HG03460 (cell line): Measurements from ENCODE around the gene OSM.
"Not testable (repeated sequence)": the region's sequence is repeated elsewhere in the genome, so short reads cannot be mapped to it uniquely, and the experiment has no call there.

Source experiments
- ATAC-seq: cut with Tn5 transposase; IDR thresholded peaks from one replicate; pipeline ENCODE4 v1.9.1; 2021; ENCODE audit not compliant: unreplicated experiment

OSM gene

DNA sequence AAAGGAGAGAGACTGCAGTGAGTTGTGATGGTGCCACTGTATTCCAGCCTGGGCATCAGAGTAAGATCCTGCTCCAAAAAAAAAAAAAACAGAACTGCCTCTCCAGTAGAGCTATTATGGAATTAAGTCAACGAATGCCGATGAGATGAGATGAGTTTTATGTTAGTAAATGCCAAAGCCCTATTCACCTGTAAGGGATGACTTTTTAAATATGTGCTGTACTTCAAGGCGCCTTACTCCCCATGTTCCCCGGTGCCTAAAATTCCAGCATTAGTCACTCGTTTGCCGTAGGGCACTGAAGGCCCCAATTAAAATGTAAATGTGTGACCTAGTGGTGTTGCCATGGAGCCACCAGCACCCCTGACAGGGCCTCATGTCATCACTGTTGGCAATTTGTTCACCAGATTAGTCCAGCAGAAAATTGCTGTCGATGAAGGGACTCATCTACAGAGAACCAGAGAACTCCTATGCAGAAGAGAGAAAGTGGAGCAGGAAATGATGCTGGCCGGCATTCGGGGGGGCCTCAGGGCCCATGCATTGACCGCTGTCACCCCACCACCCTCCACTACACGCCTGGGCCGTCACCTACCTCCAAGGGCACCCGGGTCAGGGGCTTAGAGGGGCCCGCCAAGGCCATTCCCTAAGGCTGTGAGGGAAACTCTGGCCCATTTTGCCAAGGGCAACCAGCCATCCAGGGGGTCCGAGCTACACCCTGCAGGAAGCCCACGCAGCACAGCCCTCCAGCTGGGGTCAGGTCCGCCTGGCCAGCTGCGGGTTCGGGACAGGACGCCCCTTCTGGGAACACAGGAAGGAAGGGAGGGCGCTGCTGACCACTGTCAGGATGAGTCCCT is 37.9 kb downstream of the OSM start:
- ATAC-seq, result no peak

DNA sequence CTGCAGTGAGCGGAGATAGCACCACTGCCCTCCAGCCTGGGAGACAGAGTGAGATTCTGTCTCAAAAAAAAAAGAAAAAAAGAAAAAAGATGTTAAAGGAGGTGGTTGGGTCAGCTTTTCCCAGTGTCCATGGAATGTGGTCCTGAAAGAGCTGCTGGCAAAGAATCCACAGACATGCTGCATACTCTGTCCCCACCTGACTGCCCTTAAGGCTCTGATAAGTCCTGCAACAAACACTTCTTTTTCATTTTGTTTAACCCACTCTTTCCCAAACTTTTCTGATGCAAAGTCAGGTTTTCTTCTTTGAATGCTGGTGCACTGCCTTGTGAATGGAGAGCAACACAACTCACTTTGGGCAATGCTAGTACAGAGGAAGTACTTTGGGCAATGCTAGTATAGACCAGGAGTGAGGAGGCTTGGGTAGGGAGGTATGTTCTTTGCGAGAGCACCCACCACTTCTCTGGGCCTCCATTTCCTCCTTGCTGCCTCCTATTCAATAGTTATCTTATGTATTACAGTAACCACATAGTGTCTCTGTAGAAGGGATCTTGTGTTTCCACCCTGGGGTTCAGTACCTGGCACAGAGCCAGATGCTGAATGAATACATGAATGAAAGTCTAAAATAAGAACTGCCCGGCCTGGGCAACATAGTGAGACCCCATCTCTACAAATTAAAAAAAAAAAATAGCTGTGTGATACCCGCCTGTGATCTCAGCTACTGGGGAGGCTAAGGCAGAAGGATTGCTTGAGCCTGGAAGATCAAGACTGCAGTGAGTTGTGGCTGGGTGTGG is 39.0 kb downstream of the OSM start:
- ATAC-seq, result no peak

- no peak for ATAC-seq
Measured at GRCh38 chr22:30226192-30226832, 40.3 kb downstream of the OSM start.

GRCh38 chr22:30225220-30225927 is 41.3 kb downstream of the OSM start:
- no peak for ATAC-seq

- ATAC-seq, result no peak
Measured at GRCh38 chr22:30224161-30224857, 42.3 kb downstream of the OSM start.

DNA sequence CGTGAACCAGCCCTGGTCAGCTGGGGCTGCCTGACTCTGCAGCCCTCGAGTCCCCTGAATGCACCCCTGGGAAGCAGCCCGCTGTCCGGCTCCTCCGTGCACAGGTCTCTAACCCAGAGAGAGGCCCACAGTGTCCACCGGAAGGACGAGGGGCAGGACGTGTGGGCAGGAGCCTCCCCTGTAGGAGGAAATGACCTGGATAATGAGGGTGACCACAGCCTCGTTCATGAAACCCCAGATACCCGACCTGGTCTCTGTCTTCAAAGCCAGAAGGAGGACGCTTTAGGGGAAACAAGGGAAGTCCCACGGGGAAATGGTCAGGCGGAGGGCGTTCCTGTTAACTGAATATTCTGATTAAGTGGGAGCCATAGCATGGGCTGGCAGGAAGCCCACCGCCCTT is 43.3 kb downstream of the OSM start:
- no peak for ATAC-seq

GRCh38 chr22:30222321-30222720 is 44.3 kb downstream of the OSM start:
- no peak for ATAC-seq

DNA sequence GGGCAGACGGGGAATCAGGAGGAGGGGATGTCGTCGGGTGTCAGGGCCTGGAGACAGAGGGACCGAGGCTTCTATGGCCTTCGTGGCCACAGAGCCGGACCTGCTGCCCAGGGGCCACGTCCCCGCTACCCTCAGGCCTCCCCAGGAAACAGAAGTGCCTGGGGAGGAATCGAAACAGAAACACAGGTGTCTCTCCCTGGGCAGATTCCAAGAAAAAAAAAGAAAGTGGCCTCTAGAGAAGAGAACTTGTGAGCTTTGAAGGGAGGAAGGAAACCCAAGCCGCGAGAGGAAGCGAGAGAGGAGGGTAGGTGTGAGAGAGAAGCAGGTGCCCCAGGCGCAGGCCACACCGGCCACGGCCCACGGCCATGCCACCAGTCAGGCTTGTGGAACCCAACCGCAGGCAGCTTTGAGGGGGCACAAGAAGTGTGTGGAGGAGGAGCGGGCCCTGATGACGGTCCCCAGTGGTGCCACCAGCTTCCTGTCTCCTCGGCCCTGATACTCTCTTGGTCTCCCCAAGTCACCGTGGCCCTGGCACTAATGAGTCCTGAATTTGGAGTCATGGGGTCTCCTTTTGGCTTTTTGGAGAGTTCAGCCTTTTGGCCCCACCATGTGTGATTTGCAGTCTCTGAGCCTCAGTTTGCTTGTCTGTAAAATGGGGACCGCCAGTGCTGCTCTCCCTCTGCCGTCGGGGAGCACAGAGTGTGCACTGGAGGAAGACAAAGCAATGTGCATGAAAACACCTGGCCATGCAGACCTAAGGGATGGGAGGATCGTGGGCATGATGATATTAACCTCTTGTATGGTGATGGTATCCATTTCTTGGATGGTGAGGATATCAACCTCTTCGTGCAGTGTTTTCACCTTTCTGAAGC is 45.3 kb downstream of the OSM start:
- no peak for ATAC-seq

DNA sequence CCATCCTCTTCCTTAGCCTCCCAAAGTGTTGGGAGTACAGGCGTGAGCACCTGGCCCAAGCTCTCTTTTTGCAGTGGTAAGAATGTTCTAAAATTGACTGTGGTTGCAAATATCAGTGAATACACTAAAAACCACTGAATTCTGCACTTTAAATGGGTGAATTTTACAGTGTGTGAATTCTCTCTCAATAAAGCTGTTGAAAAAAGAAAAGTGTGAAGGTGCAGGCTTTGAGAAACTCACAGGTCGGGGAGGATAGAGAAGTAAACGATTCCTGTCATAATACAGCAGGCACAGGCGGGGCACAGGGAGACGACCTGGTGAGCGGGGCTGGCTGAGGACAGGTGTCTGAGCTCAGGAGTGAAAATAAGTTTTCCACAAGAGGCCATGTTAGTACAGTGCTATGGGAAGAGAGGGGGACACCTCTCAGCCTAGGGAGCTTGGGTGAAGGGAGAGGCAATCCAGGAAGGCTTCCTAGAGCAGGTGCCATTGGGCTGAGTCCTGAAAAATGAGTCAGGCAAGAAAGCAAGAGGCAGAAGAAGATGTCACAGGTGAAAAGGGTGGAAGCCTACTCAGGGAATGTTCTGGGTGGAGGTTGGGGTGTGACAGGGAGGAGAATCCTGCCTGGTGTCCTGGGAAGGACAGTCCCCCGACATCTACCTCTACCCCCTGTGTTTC is 46.2 kb downstream of the OSM start:
- ATAC-seq, result no peak

- ATAC-seq, result no peak
Measured at GRCh38 chr22:30219668-30220278, 46.9 kb downstream of the OSM start.

GRCh38 chr22:30219049-30219654 is 47.5 kb downstream of the OSM start:
- ATAC-seq, result no peak

GRCh38 chr22:30217698-30218560 is 48.7 kb downstream of the OSM start:
- ATAC-seq, result no peak

- no peak for ATAC-seq
Measured at GRCh38 chr22:30216710-30217109, 49.9 kb downstream of the OSM start.

- not testable (repeated sequence) for ATAC-seq
Measured at GRCh38 chr22:30216272-30216671, 50.4 kb downstream of the OSM start.

- no peak for ATAC-seq
Measured at GRCh38 chr22:30214703-30215407, 51.8 kb downstream of the OSM start.

DNA sequence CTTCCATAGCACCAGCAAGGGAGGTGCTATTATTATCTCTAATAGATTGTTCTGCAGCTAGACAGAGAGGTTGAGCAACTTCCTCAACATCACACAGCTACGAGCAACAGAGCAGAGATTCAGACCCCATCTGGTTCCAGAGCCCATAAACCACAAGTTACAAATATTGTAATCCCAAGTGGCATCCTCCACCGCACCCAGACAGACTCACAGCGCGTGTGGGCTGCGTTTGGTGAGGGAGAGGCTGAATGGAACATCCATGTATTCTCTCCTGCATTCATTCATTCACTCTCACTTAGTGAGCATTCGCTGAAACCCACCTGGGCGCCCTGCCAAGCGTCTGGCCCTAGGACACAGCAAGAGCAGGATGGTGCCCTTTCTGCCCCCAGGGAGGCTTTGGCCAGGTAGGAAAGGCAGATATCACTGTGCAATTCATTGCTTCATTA is 53.6 kb downstream of the OSM start:
- ATAC-seq, result no peak
